Lower leg skin (tissue), 3 donors: ENCODE measurements around the gene ROR1.

Experiments used
- CTCF ChIP-seq, 3 donors: fragments of 450-650 bp; IDR thresholded peaks; one replicate each; pipeline ENCODE4 v1.5.1; 2016; ENCODE audit warnings: antibody characterized with exemption in 3 of 3, mild to moderate bottlenecking in 3 of 3, moderate library complexity in 2 of 3
- POLR2A ChIP-seq, 2 donors: fragments of 450-650 bp; IDR thresholded peaks; one replicate each; pipeline ENCODE4 v1.6.1; 2016 to 2017; ENCODE audit warnings: antibody characterized with exemption in 2 of 2, mild to moderate bottlenecking in 1 of 2, moderate library complexity in 1 of 2

DNA sequence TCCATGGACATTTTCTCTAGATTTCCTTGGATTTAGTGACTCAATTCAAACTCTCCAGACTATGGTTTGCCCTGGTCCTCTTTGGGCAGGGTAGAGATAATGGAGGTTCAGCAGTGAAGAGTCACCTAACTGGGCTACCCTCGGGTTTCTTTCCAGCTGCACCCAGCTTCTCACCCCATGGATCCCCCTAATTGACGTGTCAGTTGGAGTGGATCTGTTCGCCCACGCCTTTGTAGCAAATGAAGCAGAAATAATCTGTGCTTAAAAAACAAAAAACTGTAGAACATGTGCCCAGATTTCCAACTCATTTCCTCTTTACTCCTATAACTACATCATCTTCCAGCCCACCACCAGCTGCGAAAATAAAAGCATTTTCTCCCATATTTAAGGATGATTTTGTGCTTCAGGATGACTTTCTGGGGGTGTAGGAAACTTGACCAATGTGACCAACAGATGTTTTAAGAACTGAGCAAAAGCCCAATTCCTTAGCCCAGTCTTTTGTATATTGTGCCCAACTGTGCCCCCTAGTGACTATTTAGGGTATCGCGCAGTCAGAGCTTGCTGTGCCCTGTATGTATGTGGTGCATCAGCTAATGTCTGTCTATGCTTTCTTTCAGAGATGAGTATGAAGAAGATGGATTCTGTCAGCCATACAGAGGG is 363.1 kb downstream of the ROR1 start:
- no peak for TF ChIP-seq POLR2A (IDR thresholded peaks at IDR 0.05)
- TF ChIP-seq CTCF (IDR thresholded peaks at IDR 0.05): peak in 1 of 3 donors; percentile 86
